HepG2 (cell line): Measurements from ENCODE around the gene COX7A1. TPM values are rescaled to one million over a fixed set of nuclear protein-coding genes. Genes with fewer than 3 reads are reported as not detected.

ENCODE experiments used
- ATAC-seq: fragments of 200-7000 bp; cut with Tn5 transposase; 3 replicates; pipeline ENCODE4 v1.9.1; 2020; ENCODE audit warnings: mild to moderate bottlenecking, moderate library complexity
- BruUV-seq: library from RNA; stranded (reverse); fragments of 400-500 nt; replicated peaks from 2 replicates; lab custom pipeline; 2021; lab: Mats Ljungman, UMichigan
- CTCF ChIA-PET: fragments of 300-600 bp; formaldehyde crosslinking; extraction: SDS; loops from one replicate; lab custom pipeline; 2021; ENCODE audit warnings: low total read pairs, inconsistent platforms, low intra/inter-chr PET ratio; lab: Yijun Ruan, JAX
- POLR2A ChIA-PET: fragments of 350-600 bp; sonication (Branson Sonifier 250); formaldehyde crosslinking; loops from one replicate; lab custom pipeline; 2020; ENCODE audit warnings: antibody characterized with exemption, inconsistent platforms; lab: Yijun Ruan, JAX
- DNase-seq: peaks from one replicate; pipeline ENCODE4 v3.0.0-alpha.2; 2015; ENCODE audit warnings: low spot score
- FAIRE-seq: peaks from 3 replicates; lab custom pipeline; 2011; peaks lifted over from hg19 to GRCh38; lab: Jason Lieb, UNC
- H2AFZ ChIP-seq: one replicate; pipeline ENCODE4 v1.6.1; 2011; ENCODE audit warnings: low read length, inconsistent platforms
- H3K27ac ChIP-seq: fragments of 300-600 bp; 3 replicates; pipeline ENCODE4 v1.8.0; 2011; ENCODE audit warnings: mixed run types, mild to moderate bottlenecking, mixed read lengths, low read length, inconsistent platforms; ENCODE audit not compliant: insufficient read depth; ENCODE audit errors: extremely low read length
- H3K27me3 ChIP-seq, 2 experiments: fragments of 200-600 bp in 1 of 2; 2 replicates in 1 of 2; 3 replicates in 1 of 2; pipeline versions ENCODE4 v1.6.0 to v1.8.0; 2011; ENCODE audit warnings: low read length in 2 of 2, mild to moderate bottlenecking in 2 of 2, moderate library complexity in 2 of 2, inconsistent platforms in 1 of 2; ENCODE audit not compliant: insufficient read depth in 2 of 2, control insufficient read depth in 1 of 2
- H3K36me3 ChIP-seq, 2 experiments: fragments of 200-600 bp in 1 of 2; replicated peaks in 1 of 2; 2 replicates in 1 of 2; 3 replicates in 1 of 2; pipeline versions ENCODE4 v1.5.1 to v1.8.0; 2011; ENCODE audit warnings: low read length in 2 of 2, inconsistent platforms in 1 of 2; ENCODE audit not compliant: insufficient read depth in 2 of 2, control insufficient read depth in 1 of 2
- H3K4me1 ChIP-seq: 2 replicates; pipeline ENCODE4 v1.5.1; 2012; ENCODE audit warnings: low read length, inconsistent platforms; ENCODE audit not compliant: insufficient read depth
- H3K4me2 ChIP-seq: 2 replicates; pipeline ENCODE4 v1.6.0; 2011; ENCODE audit warnings: low read depth, low read length, inconsistent platforms
- H3K4me3 ChIP-seq, 3 experiments: fragments of 200-600 bp in 1 of 3; sonication (generic), shearing (Covaris generic) in 1 of 3; replicated peaks in 1 of 3; 2 replicates each; pipeline ENCODE4 v1.5.1; 2011 to 2016; ENCODE audit warnings: low read length in 3 of 3, inconsistent platforms in 2 of 3, low read depth in 2 of 3, mild to moderate bottlenecking in 2 of 3, control low read depth in 1 of 3, mixed read lengths in 1 of 3; ENCODE audit not compliant: insufficient read depth in 1 of 3
- H3K79me2 ChIP-seq: one replicate; pipeline ENCODE4 v1.6.1; 2011; ENCODE audit warnings: low read length, inconsistent platforms; ENCODE audit not compliant: insufficient read depth
- H3K9ac ChIP-seq: 2 replicates; pipeline ENCODE4 v1.6.0; 2011; ENCODE audit warnings: mild to moderate bottlenecking, low read depth, low read length, inconsistent platforms; ENCODE audit not compliant: insufficient read depth
- H3K9me3 ChIP-seq: 2 replicates; pipeline ENCODE4 v1.5.1; 2012; ENCODE audit warnings: mild to moderate bottlenecking, low read length
- H4K20me1 ChIP-seq: 2 replicates; pipeline ENCODE4 v1.6.0; 2011; ENCODE audit warnings: inconsistent platforms, mild to moderate bottlenecking, low read length, moderate library complexity; ENCODE audit not compliant: insufficient read depth
- CBX2 ChIP-seq, 2 experiments: fragments of 200-600 bp in 1 of 2; sonication (generic); formaldehyde crosslinking in 1 of 2; IDR thresholded peaks; 2 replicates each; pipeline versions ENCODE4 v1.7.0 to v1.8.1; 2018 to 2022; ENCODE audit warnings: low read depth in 2 of 2, low read length in 1 of 2, mild to moderate bottlenecking in 1 of 2, missing genetic modification reagents in 1 of 2
- HOXA9 ChIP-seq: sonication (generic); formaldehyde crosslinking; IDR thresholded peaks from 2 replicates; pipeline ENCODE4 v1.8.1; 2022; ENCODE audit warnings: missing genetic modification reagents, mild to moderate bottlenecking, moderate library complexity, borderline replicate concordance
- NFIB ChIP-seq: sonication (generic); formaldehyde crosslinking; IDR thresholded peaks from 2 replicates; pipeline ENCODE4 v1.9.0; 2021; ENCODE audit warnings: missing genetic modification reagents, mild to moderate bottlenecking, borderline replicate concordance
- SNAI1 ChIP-seq: sonication (generic); formaldehyde crosslinking; IDR thresholded peaks from 2 replicates; pipeline ENCODE4 v1.5.0; 2020; ENCODE audit warnings: mild to moderate bottlenecking, missing genetic modification reagents, borderline replicate concordance
- ZNF629 ChIP-seq: sonication (generic); formaldehyde crosslinking; conservative IDR thresholded peaks from 2 replicates; pipeline ENCODE4 v1.5.0; 2020; ENCODE audit warnings: missing genetic modification reagents
- WGBS: methylation state at CpG from one replicate; pipeline ENCODE4 v1.1.6; 2017; ENCODE audit warnings: low lambda C conversion rate; 5-methylcytosine and 5-hydroxymethylcytosine counted together
- in situ Hi-C: cut with HindIII; loops from 2 replicates; pipeline ENCODE4 v1.10.0; 2017; ENCODE audit warnings: low pct_unique_long_range_greater_than_20kb; ENCODE audit not compliant: extremely low pct_ligation_motif_present
- intact Hi-C: fragments of 100-400 bp; cut with micrococcal nuclease; formaldehyde crosslinking; loops from one replicate; pipeline ENCODE4 v1.10.0; 2022; ENCODE audit not compliant: unreplicated experiment
- polyA plus RNA-seq, 8 experiments: library from polyadenylated mRNA; depleted of rRNA in 3 of 8; stranded (reverse) in 7 of 8; unstranded in 1 of 8; fragments of >200 nt; fragmentation: Illumina TruSeq in 4 of 8; extraction: Trizol in 4 of 8; gene quantifications; 2 replicates each; pipeline versions ENCODE4 v1.2.1 to v1.2.3, GENCODE V29; 2011 to 2016; ENCODE audit warnings: low read depth in 4 of 8, missing spikeins in 1 of 8, mixed read lengths in 1 of 8; ENCODE audit not compliant: insufficient read depth in 1 of 8
- total RNA-seq, 5 experiments: library from RNA; depleted of rRNA; stranded (reverse); fragments of >200 nt; fragmentation: Illumina TruSeq; extraction: Trizol; gene quantifications; 2 replicates each; pipeline ENCODE4 v1.2.3, GENCODE V29; 2016; ENCODE audit warnings: low read depth in 1 of 5

The COX7A1 gene
- total and polyA plus RNA-seq, 2 of the 13 experiments (the other 11 are each of a cell fraction or from before 2014, with no cell fraction given) = not detected

DNA sequence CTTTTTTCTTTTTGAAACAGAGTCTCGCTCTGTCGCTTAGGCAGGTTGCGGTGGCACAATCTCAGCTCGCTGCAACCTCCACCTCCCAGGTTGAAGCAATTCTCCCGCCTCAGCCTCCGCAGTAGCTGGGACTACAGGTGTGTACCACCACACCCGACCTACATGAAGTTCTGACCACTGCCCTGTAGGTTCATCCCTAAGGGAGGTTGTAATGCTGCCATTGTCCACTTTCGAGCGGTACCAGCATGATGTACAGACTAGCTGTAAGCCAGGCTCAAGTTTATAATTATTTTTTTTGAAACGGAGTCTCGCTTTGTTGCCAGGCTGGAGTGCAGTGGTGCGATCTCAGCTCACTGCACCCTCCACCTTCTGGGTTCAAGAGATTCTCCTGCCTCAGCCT lies 11.6 kb upstream of the COX7A1 start:
- CTCF ChIA-PET = no interaction called here

DNA sequence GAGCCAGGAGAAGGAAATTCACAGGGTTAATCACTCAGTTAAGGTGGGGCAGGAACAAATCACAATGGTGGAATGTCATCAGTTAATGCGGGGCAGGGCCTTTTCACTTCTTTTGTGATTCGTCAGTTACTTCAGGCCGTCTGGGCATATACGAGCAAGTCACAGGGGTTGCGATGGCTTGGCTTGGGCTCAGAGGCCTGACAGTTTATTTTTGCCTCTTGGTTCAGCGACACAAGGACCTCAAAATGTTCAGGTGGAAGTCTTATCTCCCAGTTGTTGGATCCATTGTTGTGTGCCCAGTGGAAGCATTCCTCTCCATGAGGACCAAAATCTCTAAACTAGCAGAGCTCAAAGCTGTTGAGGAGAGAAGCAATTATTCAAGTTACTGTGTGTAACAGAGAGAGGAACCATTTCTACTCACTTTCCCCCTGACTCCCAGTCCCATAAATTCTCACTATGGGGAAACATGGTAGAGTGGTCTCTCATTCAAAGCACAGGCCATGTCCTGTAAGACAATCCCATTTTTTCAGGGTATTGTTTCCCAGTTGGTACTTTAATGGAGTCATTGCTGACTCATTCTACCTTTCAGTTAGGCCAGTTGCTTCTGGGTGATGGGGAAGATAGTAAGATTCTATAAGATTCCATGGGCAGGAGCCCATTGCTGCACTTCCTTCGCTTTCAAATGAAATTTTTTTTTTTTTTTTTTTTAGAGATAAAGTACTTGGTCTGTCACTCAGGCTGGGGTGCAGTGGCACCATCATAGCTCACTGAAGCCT lies 8.8 kb upstream of the COX7A1 start:
- Histone ChIP-seq H3K4me1 (no peaks in the 10 kb centered on the region), H3K27ac (no peak overlapping the region), H3K79me2 (no peaks in the 10 kb centered on the region), H3K9me3 (no peaks in the 10 kb centered on the region), H3K36me3 (no peaks in the 10 kb centered on the region), H2AFZ (no peak overlapping the region), H3K9ac (no peak overlapping the region), H4K20me1 (no peaks in the 10 kb centered on the region), H3K4me3 (no peak overlapping the region), H3K4me2 (no peak overlapping the region), H3K27me3 (no peaks in the 10 kb centered on the region)
- intact Hi-C loops (no loop called here), in situ Hi-C loops (no loop called here)
- ChIA-PET CTCF (no interaction called here), POLR2A (no interaction called here)
- FAIRE-seq (no peak), ATAC-seq (no peak), DNase-seq (no peak)
- TF ChIP-seq NFIB (CRISPR knock-in tag) (no peak), HOXA9 (CRISPR knock-in tag) (no peak)
- 99% methylated on average over 7 of the region's 7 CpGs for WGBS
- no TSS peak for BruUV-seq

More for the DNA sequence above, 11.6 kb upstream of the COX7A1 start:
- Histone ChIP-seq H2AFZ (no peak overlapping the region), H3K9ac (no peak overlapping the region), H3K36me3 (no peaks in the 10 kb centered on the region), H3K79me2 (no peaks in the 10 kb centered on the region), H3K27me3 (no peaks in the 10 kb centered on the region), H3K4me1 (no peaks in the 10 kb centered on the region)
- no peak for ATAC-seq
- TF ChIP-seq CBX2 (IDR thresholded peaks at IDR 0.05; ENCODE audit: low read depth, low read length) (no peak), CBX2 (CRISPR knock-in tag; IDR thresholded peaks at IDR 0.05; ENCODE audit: low read depth) (no peak), ZNF629 (CRISPR knock-in tag) (no peak), SNAI1 (CRISPR knock-in tag) (no peak)
- TF ChIP-seq, all 625 proteins: peak for 0
- Histone ChIP-seq H3K4me3 (no peak overlapping the region), H3K27ac (no peak overlapping the region), H3K4me2 (no peak overlapping the region), H4K20me1 (no peaks in the 10 kb centered on the region), H3K9me3 (no peaks in the 10 kb centered on the region)
- BruUV-seq = no TSS peak
- in situ Hi-C loops = no loop called here
- DNase-seq (no peak), FAIRE-seq (no peak)
- intact Hi-C loops = no loop called here
- POLR2A ChIA-PET = no interaction called here
- 99% methylated on average over 12 of the region's 12 CpGs for WGBS
